Mesendoderm (in vitro differentiated cells): ENCODE measurements around the gene RBM10.
A peak's percentile ranks its signal among the peaks of the same experiment; 100 is the strongest.

Experiments
- DNase-seq: peaks from one replicate; pipeline ENCODE4 v3.0.0; 2013
- H2AK5ac ChIP-seq: 2 replicates; pipeline ENCODE4 v1.6.1; 2013; ENCODE audit warnings: low read length, inconsistent platforms
- H2BK120ac ChIP-seq: 2 replicates; pipeline ENCODE4 v1.6.1; 2013; ENCODE audit warnings: low read depth, mild to moderate bottlenecking, low read length, moderate library complexity, mixed read lengths
- H2BK15ac ChIP-seq: replicated peaks from 2 replicates; pipeline ENCODE4 v1.6.1; 2013; ENCODE audit warnings: low read depth, mild to moderate bottlenecking, moderate library complexity
- H2BK5ac ChIP-seq: 2 replicates; pipeline ENCODE4 v1.6.1; 2013; ENCODE audit warnings: low read length, inconsistent platforms
- H3K18ac ChIP-seq: 2 replicates; pipeline ENCODE4 v1.6.1; 2013; ENCODE audit warnings: mild to moderate bottlenecking, low read length, mixed read lengths
- H3K23ac ChIP-seq: one replicate; pipeline ENCODE4 v1.6.1; 2013; ENCODE audit warnings: low read length
- H3K27ac ChIP-seq: 2 replicates; pipeline ENCODE4 v1.5.1; 2013; ENCODE audit warnings: low read depth, mild to moderate bottlenecking, inconsistent platforms, low read length, moderate library complexity
- H3K27me3 ChIP-seq: 2 replicates; pipeline ENCODE4 v1.6.1; 2013; ENCODE audit warnings: low read length, control low read depth, mild to moderate bottlenecking, inconsistent platforms; ENCODE audit not compliant: insufficient read depth, poor library complexity
- H3K36me3 ChIP-seq: 2 replicates; pipeline ENCODE4 v1.6.1; 2013; ENCODE audit warnings: low read length, inconsistent platforms; ENCODE audit not compliant: control insufficient read depth, insufficient read depth
- H3K4ac ChIP-seq: one replicate; pipeline ENCODE4 v1.6.1; 2013; ENCODE audit warnings: low read depth, mild to moderate bottlenecking, low read length, moderate library complexity
- H3K4me1 ChIP-seq: 2 replicates; pipeline ENCODE4 v1.6.1; 2013; ENCODE audit warnings: low read depth, low read length, inconsistent platforms; ENCODE audit not compliant: control insufficient read depth
- H3K4me2 ChIP-seq: 2 replicates; pipeline ENCODE4 v1.6.1; 2013; ENCODE audit warnings: low read length
- H3K4me3 ChIP-seq: 2 replicates; pipeline ENCODE4 v1.5.1; 2013; ENCODE audit warnings: mild to moderate bottlenecking, low read length
- H3K56ac ChIP-seq: one replicate; pipeline ENCODE4 v1.6.1; 2013; ENCODE audit warnings: low read length
- H3K79me1 ChIP-seq: 2 replicates; pipeline ENCODE4 v1.6.1; 2013; ENCODE audit warnings: low read length, inconsistent platforms
- H3K79me2 ChIP-seq: 2 replicates; pipeline ENCODE4 v1.6.1; 2013; ENCODE audit warnings: mild to moderate bottlenecking, low read length; ENCODE audit not compliant: control insufficient read depth, insufficient read depth
- H3K9ac ChIP-seq: 2 replicates; pipeline ENCODE4 v1.6.1; 2013; ENCODE audit warnings: low read length, inconsistent platforms
- H4K5ac ChIP-seq: one replicate; pipeline ENCODE4 v1.6.1; 2013; ENCODE audit warnings: low read length
- H4K8ac ChIP-seq: one replicate; pipeline ENCODE4 v1.6.1; 2013; ENCODE audit warnings: low read depth, mild to moderate bottlenecking, control low read depth, low read length, moderate library complexity
- WGBS: extraction: QIAGEN DNeasy Blood & Tissue Kit; methylation state at CpG from one replicate; pipeline ENCODE4 v1.1.7; 2013; ENCODE audit warnings: low lambda C conversion rate, missing lambda C conversion rate; ENCODE audit not compliant: insufficient coverage; ENCODE audit errors: extremely low coverage; 5-methylcytosine and 5-hydroxymethylcytosine counted together

RBM10 gene

DNA sequence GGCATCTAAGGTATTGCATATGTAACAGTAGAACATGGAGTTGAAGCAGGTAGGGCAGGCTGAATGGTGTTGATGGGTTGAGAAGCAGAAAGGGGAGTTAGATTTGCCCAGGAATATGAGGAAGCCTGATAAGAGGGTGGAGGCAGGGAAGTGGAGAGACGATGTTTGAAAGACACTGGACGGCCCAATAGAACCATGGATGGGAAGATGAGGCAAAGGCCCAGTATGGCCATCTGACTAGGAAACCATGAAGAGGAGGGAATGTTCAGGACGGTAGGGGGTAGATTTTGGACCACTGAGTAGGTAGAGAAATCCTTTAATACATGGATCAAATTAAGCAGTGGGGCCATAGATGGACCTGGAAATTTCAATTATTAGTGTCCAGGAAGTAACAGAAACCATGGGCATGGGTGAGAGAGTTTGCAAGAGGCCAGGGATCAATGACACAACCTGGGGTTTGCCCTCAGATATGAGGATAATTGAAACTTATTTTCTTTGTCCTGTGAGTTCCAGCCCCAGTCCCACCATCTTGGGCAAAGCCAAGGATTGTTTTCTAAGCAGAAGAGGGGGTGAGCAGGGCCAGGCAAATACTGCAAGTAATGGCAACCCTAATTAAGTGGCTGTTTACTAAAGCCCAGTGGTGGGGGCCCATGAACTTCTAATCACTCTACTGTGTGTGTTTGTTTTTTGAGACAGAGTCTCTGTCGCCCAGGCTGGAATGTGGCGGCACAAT is 85.3 kb downstream of the RBM10 start:
- Histone ChIP-seq H3K4me3 (no peak overlapping the region), H2BK5ac (no peak overlapping the region), H3K79me1 (no peaks in the 10 kb centered on the region), H3K27me3 (no peaks in the 10 kb centered on the region), H2AK5ac (no peak overlapping the region), H3K18ac (no peak overlapping the region), H3K27ac (no peak overlapping the region), H3K79me2 (peaks cover 2% of the 10 kb centered on the region), H3K23ac (no peak overlapping the region), H3K36me3 (peaks cover 2% of the 10 kb centered on the region), H3K4ac (no peak overlapping the region), H3K9ac (no peak overlapping the region), H2BK15ac (no peak overlapping the region), H3K56ac (no peak overlapping the region), H3K4me2 (no peak overlapping the region), H4K8ac (no peak overlapping the region), H4K5ac (no peak overlapping the region), H2BK120ac (no peak overlapping the region), H3K4me1 (no peaks in the 10 kb centered on the region)
- no CpG with 5 or more reads among the region's 5 CpGs for WGBS
- DNase-seq: no peak

DNA sequence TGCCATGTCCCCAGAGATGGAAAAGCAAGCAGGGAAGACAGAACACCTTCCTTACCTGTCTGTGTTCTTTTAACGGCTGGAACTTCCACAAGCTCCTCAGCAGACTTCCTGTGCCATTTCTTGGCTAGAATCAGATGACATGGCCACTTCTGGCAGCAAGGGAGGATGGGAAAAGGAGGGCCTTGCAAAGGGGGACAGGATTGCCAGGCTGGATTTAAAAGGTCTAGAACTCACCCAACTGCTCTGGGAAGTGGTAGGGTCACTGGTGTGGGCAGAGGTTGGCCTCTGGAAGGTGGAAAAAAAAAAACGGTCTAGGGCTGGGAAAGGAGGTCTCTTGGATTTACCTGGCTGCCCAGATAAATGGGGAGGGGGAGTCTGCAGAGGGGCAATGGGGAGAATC is 86.1 kb downstream of the RBM10 start:
- no CpG with 5 or more reads among the region's 2 CpGs for WGBS
- Histone ChIP-seq H2BK15ac (no peak overlapping the region), H3K36me3 (peaks cover 2% of the 10 kb centered on the region), H3K4me3 (no peak overlapping the region), H3K79me1 (no peaks in the 10 kb centered on the region), H2BK5ac (no peak overlapping the region), H3K27me3 (no peaks in the 10 kb centered on the region), H3K4ac (no peak overlapping the region), H3K27ac (no peak overlapping the region), H4K5ac (no peak overlapping the region), H2AK5ac (no peak overlapping the region), H3K18ac (no peak overlapping the region), H2BK120ac (no peak overlapping the region), H3K79me2 (peaks cover 10% of the 10 kb centered on the region), H3K23ac (no peak overlapping the region), H3K56ac (no peak overlapping the region), H3K9ac (no peak overlapping the region), H3K4me1 (no peaks in the 10 kb centered on the region), H3K4me2 (no peak overlapping the region), H4K8ac (no peak overlapping the region)
- DNase-seq: no peak

DNA sequence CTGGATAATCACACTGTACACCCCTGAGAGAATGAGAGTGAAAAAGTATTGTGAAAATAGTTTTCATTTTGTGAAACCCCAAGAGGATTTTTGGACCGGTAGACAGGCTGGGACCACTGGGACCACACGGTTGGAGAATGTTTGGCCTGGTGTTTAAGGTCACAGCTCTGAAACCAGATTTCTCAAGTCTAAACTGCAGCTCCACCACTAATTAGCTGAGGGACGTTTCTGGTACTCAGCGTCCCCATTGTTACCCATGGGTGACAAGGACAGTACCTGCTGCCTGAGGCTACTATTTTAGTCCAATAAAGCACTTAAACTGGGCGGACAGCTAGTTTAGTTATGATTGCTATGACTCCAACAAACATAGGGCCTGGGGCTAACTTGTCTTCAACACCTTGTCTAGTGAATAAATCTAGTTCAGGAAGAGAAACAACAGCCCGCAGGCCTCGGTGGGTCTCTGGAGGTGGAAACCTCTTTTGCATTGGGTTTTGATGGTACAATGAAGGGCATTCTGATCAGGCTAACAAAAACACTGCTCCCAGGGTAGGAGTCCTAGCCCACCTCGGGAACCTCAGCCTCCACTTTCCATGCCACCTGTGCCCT is 87.3 kb downstream of the RBM10 start:
- no peak overlapping the region for H2BK15ac ChIP-seq
- H4K5ac ChIP-seq: no peak overlapping the region
- no peak overlapping the region for H4K8ac ChIP-seq
- no peak overlapping the region for H2BK120ac ChIP-seq
- no peaks in the 10 kb centered on the region for H3K27me3 ChIP-seq
- WGBS: no CpG with 5 or more reads among the region's 8 CpGs
- H3K79me2 ChIP-seq: peaks cover 12% of the 10 kb centered on the region
- no peaks in the 10 kb centered on the region for H3K4me1 ChIP-seq
- H3K4me3 ChIP-seq: no peak overlapping the region
- H2BK5ac ChIP-seq: no peak overlapping the region
- H3K36me3 ChIP-seq: peaks cover 2% of the 10 kb centered on the region
- H2AK5ac ChIP-seq: no peak overlapping the region
- H3K56ac ChIP-seq: peak overlapping the region; percentile 95
- H3K4me2 ChIP-seq: no peak overlapping the region
- H3K4ac ChIP-seq: peak overlapping the region; percentile 70
- peak overlapping the region; percentile 93 for H3K27ac ChIP-seq
- H3K9ac ChIP-seq: peak overlapping the region; percentile 87
- no peak for DNase-seq
- H3K23ac ChIP-seq: no peak overlapping the region
- H3K79me1 ChIP-seq: no peaks in the 10 kb centered on the region
- H3K18ac ChIP-seq: no peak overlapping the region

DNA sequence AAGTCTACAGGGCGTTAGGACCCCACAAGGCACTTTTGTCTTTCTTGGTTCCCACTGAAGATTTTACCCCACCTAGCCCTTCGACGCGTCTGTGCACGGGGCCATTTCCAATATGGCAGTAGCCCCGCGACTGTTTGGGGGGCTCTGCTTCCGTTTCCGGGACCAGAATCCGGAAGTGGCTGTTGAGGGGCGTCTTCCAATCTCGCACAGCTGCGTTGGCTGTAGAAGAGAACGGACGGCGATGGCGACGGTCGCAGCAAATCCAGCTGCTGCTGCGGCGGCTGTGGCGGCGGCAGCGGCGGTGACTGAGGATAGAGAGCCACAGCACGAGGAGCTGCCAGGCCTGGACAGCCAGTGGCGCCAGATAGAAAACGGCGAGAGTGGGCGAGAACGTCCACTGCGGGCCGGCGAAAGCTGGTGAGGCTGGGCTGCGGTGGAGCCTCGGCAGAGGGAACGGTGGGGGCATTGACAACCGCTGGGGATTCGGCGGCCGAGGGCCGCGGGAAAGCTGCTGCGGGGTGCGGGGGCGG is 87.8 kb downstream of the RBM10 start, which contains the start of gene USP11:
Gene USP11 (plus strand): TSS at position 207 of the 530 bp plus-strand sequence. CDS start 35 bp downstream, at position 242.
- no peaks in the 10 kb centered on the region for H3K4me1 ChIP-seq
- WGBS: no CpG with 5 or more reads among the region's 46 CpGs
- peak within 1 kb of the TSS; percentile 93 for H3K27ac ChIP-seq
- H2BK5ac ChIP-seq: no peak within 1 kb of the TSS
- H3K79me1 ChIP-seq: no peaks in the 10 kb centered on the region
- no peak within 1 kb of the TSS for H3K23ac ChIP-seq
- peak within 1 kb of the TSS; percentile 76 for H3K18ac ChIP-seq
- H3K56ac ChIP-seq: peak within 1 kb of the TSS; percentile 95
- DNase-seq: peak; percentile 57
- H3K4ac ChIP-seq: peak within 1 kb of the TSS; percentile 79
- no peak within 1 kb of the TSS for H2BK15ac ChIP-seq
- H4K5ac ChIP-seq: no peak within 1 kb of the TSS
- no peak within 1 kb of the TSS for H2AK5ac ChIP-seq
- H3K9ac ChIP-seq: peak within 1 kb of the TSS; percentile 87
- H3K27me3 ChIP-seq: no peaks in the 10 kb centered on the region
- H2BK120ac ChIP-seq: no peak within 1 kb of the TSS
- H3K79me2 ChIP-seq: peaks cover 12% of the 10 kb centered on the region
- H4K8ac ChIP-seq: no peak within 1 kb of the TSS
- peaks cover 2% of the 10 kb centered on the region for H3K36me3 ChIP-seq
- H3K4me3 ChIP-seq: peak within 1 kb of the TSS; percentile 72
- no peak within 1 kb of the TSS for H3K4me2 ChIP-seq

DNA sequence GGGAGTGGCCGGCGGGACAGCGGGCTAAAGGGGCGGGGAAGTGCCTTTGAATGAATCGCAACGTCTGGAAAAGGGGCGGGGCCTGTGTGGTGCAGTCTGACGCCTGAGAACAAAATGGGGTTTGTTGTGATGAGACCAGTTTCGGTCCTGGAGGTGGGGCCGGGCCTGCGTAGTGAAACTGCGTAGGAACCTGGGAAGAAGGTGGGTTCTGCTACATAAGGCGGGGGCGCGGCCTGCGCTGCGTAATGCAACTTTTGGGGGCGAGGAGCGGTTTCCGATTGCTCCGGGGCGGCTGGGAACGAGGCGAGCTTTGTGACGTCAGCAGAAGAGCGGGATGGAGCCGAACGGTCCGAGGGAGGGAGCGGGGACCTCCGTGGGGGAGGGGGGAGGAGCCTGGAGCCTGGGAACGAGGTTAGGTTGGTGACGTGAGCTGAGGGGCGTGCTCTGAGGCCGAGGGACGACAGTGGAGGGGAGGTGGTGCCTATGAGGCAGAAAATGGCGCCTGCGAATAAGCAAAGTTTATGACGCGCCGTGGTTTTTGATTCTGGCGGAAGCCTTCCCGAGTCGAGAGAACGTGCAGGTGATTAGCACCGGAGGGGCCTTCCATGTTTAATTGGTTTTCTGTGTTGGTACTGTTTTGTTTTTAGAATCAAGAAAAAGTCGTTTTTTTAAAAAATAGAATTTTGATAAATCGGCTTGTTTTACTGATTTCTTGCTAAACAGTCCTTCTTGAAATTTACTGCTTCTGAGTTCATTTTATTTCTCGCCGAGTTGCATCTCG is 88.5 kb downstream of the RBM10 start:
- Histone ChIP-seq H3K23ac (no peak overlapping the region), H3K79me2 (peaks cover 12% of the 10 kb centered on the region), H3K18ac (peak overlapping the region; percentile 53), H3K4me3 (peak overlapping the region; percentile 72), H3K4me2 (no peak overlapping the region), H3K79me1 (no peaks in the 10 kb centered on the region), H3K4me1 (no peaks in the 10 kb centered on the region), H3K27me3 (no peaks in the 10 kb centered on the region), H2BK5ac (no peak overlapping the region), H2AK5ac (no peak overlapping the region), H4K8ac (no peak overlapping the region), H4K5ac (no peak overlapping the region), H2BK15ac (no peak overlapping the region), H3K56ac (peak overlapping the region; percentile 85), H3K27ac (peak overlapping the region; percentile 93), H2BK120ac (no peak overlapping the region), H3K9ac (peak overlapping the region; percentile 53), H3K4ac (peak overlapping the region; percentile 24), H3K36me3 (peaks cover under 1% of the 10 kb centered on the region)
- no CpG with 5 or more reads among the region's 51 CpGs for WGBS
- peak; percentile 95 for DNase-seq
